Mucosa of rectum (tissue), 2 donors: ENCODE measurements around the gene MAPT.
"Not testable (repeated sequence)": the region's sequence is repeated elsewhere in the genome, so short reads cannot be mapped to it uniquely, and the experiment has no call there.

Source experiments
- H3K27ac ChIP-seq, 2 donors: one replicate each; pipeline ENCODE4 v1.7.0; 2013; ENCODE audit warnings: inconsistent platforms in 2 of 2, low read depth in 2 of 2, low read length in 2 of 2
- H3K27me3 ChIP-seq, 2 donors: one replicate each; pipeline ENCODE4 v1.7.0; 2013; ENCODE audit warnings: low read length in 2 of 2; ENCODE audit not compliant: control insufficient read depth in 2 of 2, insufficient read depth in 2 of 2
- H3K36me3 ChIP-seq, 2 donors: one replicate each; pipeline ENCODE4 v1.7.0; 2013; ENCODE audit warnings: low read length in 2 of 2; ENCODE audit not compliant: control insufficient read depth in 2 of 2, insufficient read depth in 2 of 2
- H3K4me1 ChIP-seq, 2 donors: one replicate each; pipeline ENCODE4 v1.7.0; 2013; ENCODE audit warnings: low read length in 2 of 2, mild to moderate bottlenecking in 1 of 2; ENCODE audit not compliant: control insufficient read depth in 2 of 2, insufficient read depth in 2 of 2
- H3K4me3 ChIP-seq, 2 donors: one replicate each; pipeline ENCODE4 v1.7.0; 2013; ENCODE audit warnings: low read length in 2 of 2
- H3K9ac ChIP-seq, 2 donors: one replicate each; pipeline ENCODE4 v1.7.0; 2013; ENCODE audit warnings: low read length in 2 of 2, low read depth in 1 of 2, mild to moderate bottlenecking in 1 of 2
- H3K9me3 ChIP-seq, 2 donors: one replicate each; pipeline ENCODE4 v1.7.0; 2013; ENCODE audit warnings: low read length in 2 of 2; ENCODE audit not compliant: control insufficient read depth in 2 of 2
- donor health status: healthy.
- donor health status: Normal muscosa, but diverticular disease.

Gene MAPT

GRCh38 chr17:45956746-45957145 is 62.4 kb downstream of the MAPT start:
- not testable (repeated sequence) for H3K27ac ChIP-seq, H3K9me3 ChIP-seq, H3K4me3 ChIP-seq, H3K4me1 ChIP-seq, H3K27me3 ChIP-seq, H3K9ac ChIP-seq, H3K36me3 ChIP-seq

- H3K27me3 ChIP-seq: peaks cover 0 to 2% of the 10 kb centered on the region in 2 donors
- no peaks in the 10 kb centered on the region for H3K4me1 ChIP-seq
- no peaks in the 10 kb centered on the region for H3K36me3 ChIP-seq
- H3K9ac ChIP-seq: no peak overlapping the region
- no peak overlapping the region for H3K4me3 ChIP-seq
- H3K27ac ChIP-seq: no peak overlapping the region
- no peaks in the 10 kb centered on the region for H3K9me3 ChIP-seq
These were observed 64.0 kb downstream of the MAPT start for GRCh38 chr17:45958307-45958706.

GRCh38 chr17:45958994-45959665 is 64.8 kb downstream of the MAPT start:
- H3K27ac ChIP-seq: no peak overlapping the region
- H3K4me1 ChIP-seq: no peaks in the 10 kb centered on the region
- H3K9ac ChIP-seq: no peak overlapping the region
- H3K9me3 ChIP-seq: no peaks in the 10 kb centered on the region
- H3K4me3 ChIP-seq: no peak overlapping the region
- no peaks in the 10 kb centered on the region for H3K27me3 ChIP-seq
- no peaks in the 10 kb centered on the region for H3K36me3 ChIP-seq

GRCh38 chr17:45960311-45960710 is 66.0 kb downstream of the MAPT start:
- Histone ChIP-seq H3K27ac (no peak overlapping the region), H3K36me3 (no peaks in the 10 kb centered on the region), H3K27me3 (no peaks in the 10 kb centered on the region), H3K9me3 (no peaks in the 10 kb centered on the region), H3K4me1 (no peaks in the 10 kb centered on the region), H3K9ac (no peak overlapping the region), H3K4me3 (no peak overlapping the region)

- no peak overlapping the region for H3K9ac ChIP-seq
- no peak overlapping the region for H3K27ac ChIP-seq
- H3K36me3 ChIP-seq: no peaks in the 10 kb centered on the region
- no peaks in the 10 kb centered on the region for H3K9me3 ChIP-seq
- H3K4me3 ChIP-seq: no peak overlapping the region
- H3K4me1 ChIP-seq: no peaks in the 10 kb centered on the region
- H3K27me3 ChIP-seq: no peaks in the 10 kb centered on the region
These were observed 66.9 kb downstream of the MAPT start for GRCh38 chr17:45961206-45961605.

- no peaks in the 10 kb centered on the region for H3K4me1 ChIP-seq
- H3K36me3 ChIP-seq: no peaks in the 10 kb centered on the region
- no peak overlapping the region for H3K27ac ChIP-seq
- no peak overlapping the region for H3K4me3 ChIP-seq
- no peaks in the 10 kb centered on the region for H3K9me3 ChIP-seq
- no peak overlapping the region for H3K9ac ChIP-seq
- H3K27me3 ChIP-seq: peaks cover 1 to 3% of the 10 kb centered on the region in 2 donors
These were observed 68.0 kb downstream of the MAPT start for GRCh38 chr17:45962221-45962972.

- Histone ChIP-seq H3K9ac (no peak overlapping the region), H3K4me3 (no peak overlapping the region), H3K36me3 (no peaks in the 10 kb centered on the region), H3K4me1 (no peaks in the 10 kb centered on the region), H3K9me3 (no peaks in the 10 kb centered on the region), H3K27me3 (peaks cover 5 to 6% of the 10 kb centered on the region in 2 donors), H3K27ac (no peak overlapping the region)
These were observed 68.9 kb downstream of the MAPT start for GRCh38 chr17:45963283-45963682.

- Histone ChIP-seq H3K9ac (no peak overlapping the region), H3K27ac (no peak overlapping the region), H3K27me3 (peaks cover 5 to 6% of the 10 kb centered on the region in 2 donors), H3K36me3 (no peaks in the 10 kb centered on the region), H3K4me3 (no peak overlapping the region), H3K9me3 (no peaks in the 10 kb centered on the region), H3K4me1 (no peaks in the 10 kb centered on the region)
These were observed 69.5 kb downstream of the MAPT start for GRCh38 chr17:45963889-45964288.

- Histone ChIP-seq H3K9ac (no peak overlapping the region), H3K4me1 (no peaks in the 10 kb centered on the region), H3K9me3 (no peaks in the 10 kb centered on the region), H3K4me3 (no peak overlapping the region), H3K27ac (no peak overlapping the region), H3K27me3 (peaks cover 5 to 6% of the 10 kb centered on the region in 2 donors), H3K36me3 (no peaks in the 10 kb centered on the region)
These were observed 70.3 kb downstream of the MAPT start for GRCh38 chr17:45964634-45965033.

- no peak overlapping the region for H3K4me3 ChIP-seq
- no peaks in the 10 kb centered on the region for H3K9me3 ChIP-seq
- H3K4me1 ChIP-seq: no peaks in the 10 kb centered on the region
- H3K27me3 ChIP-seq: peaks cover 5 to 6% of the 10 kb centered on the region in 2 donors
- H3K27ac ChIP-seq: no peak overlapping the region
- H3K9ac ChIP-seq: no peak overlapping the region
- H3K36me3 ChIP-seq: no peaks in the 10 kb centered on the region
These were observed 71.5 kb downstream of the MAPT start for GRCh38 chr17:45965812-45966211.
